GM23338 (cell line): ENCODE measurements around the gene USP32. TPM values are rescaled to one million over a fixed set of nuclear protein-coding genes. Genes with fewer than 3 reads are reported as not detected.

ENCODE experiments used
- ATAC-seq: fragments of 200-7000 bp; cut with Tn5 transposase; 3 replicates; pipeline ENCODE4 v1.9.1; 2020
- DNase-seq: peaks from one replicate; pipeline ENCODE4 v3.0.0-alpha.2; 2015; ENCODE audit warnings: low spot score
- H2AFZ ChIP-seq: fragments of 200-600 bp; sonication (generic); 2 replicates; pipeline ENCODE4 v1.8.0; 2016; ENCODE audit warnings: antibody characterized with exemption, mild to moderate bottlenecking, moderate library complexity
- H3F3A ChIP-seq: fragments of 200-600 bp; sonication (generic); replicated peaks from 2 replicates; pipeline ENCODE4 v1.8.0; 2017; ENCODE audit warnings: antibody characterized with exemption, mixed run types, low read depth
- H3K27ac ChIP-seq: fragments of 200-600 bp; sonication (generic); 2 replicates; pipeline ENCODE4 v1.6.1; 2016; ENCODE audit warnings: low read depth
- H3K27me3 ChIP-seq: fragments of 200-600 bp; sonication (generic); 2 replicates; pipeline ENCODE4 v1.8.0; 2016; ENCODE audit warnings: mild to moderate bottlenecking, mixed run types, moderate library complexity; ENCODE audit not compliant: insufficient read depth
- H3K36me3 ChIP-seq: fragments of 200-600 bp; sonication (generic); 2 replicates; pipeline ENCODE4 v1.8.0; 2016; ENCODE audit warnings: mild to moderate bottlenecking; ENCODE audit not compliant: insufficient read depth
- H3K4me1 ChIP-seq: fragments of 200-600 bp; sonication (generic); 2 replicates; pipeline ENCODE4 v1.8.0; 2016; ENCODE audit warnings: mild to moderate bottlenecking, moderate library complexity; ENCODE audit not compliant: insufficient read depth
- H3K4me2 ChIP-seq: fragments of 200-600 bp; sonication (generic); 2 replicates; pipeline ENCODE4 v1.7.1; 2017; ENCODE audit warnings: mixed run types
- H3K4me3 ChIP-seq: fragments of 200-600 bp; sonication (generic); 2 replicates; pipeline ENCODE4 v1.6.1; 2016; ENCODE audit warnings: mixed run types
- H3K79me2 ChIP-seq: fragments of 200-600 bp; sonication (generic); replicated peaks from 2 replicates; pipeline ENCODE4 v1.8.0; 2017; ENCODE audit warnings: mild to moderate bottlenecking; ENCODE audit not compliant: insufficient read depth
- H3K9me2 ChIP-seq: fragments of 200-600 bp; sonication (generic); 2 replicates; pipeline ENCODE4 v1.8.0; 2017; ENCODE audit not compliant: insufficient read depth
- H4K20me1 ChIP-seq: fragments of 200-600 bp; sonication (generic); replicated peaks from 2 replicates; pipeline ENCODE4 v1.8.0; 2017; ENCODE audit warnings: mild to moderate bottlenecking; ENCODE audit not compliant: insufficient read depth
- H3K27ac Mint-ChIP-seq: 2 replicates; pipeline ENCODE4 v1.8.0; 2020; ENCODE audit warnings: inconsistent platforms, mild to moderate bottlenecking, moderate library complexity, mixed read lengths
- H3K27me3 Mint-ChIP-seq: 3 replicates; pipeline ENCODE4 v1.8.0; 2022; ENCODE audit warnings: low read depth, mild to moderate bottlenecking, moderate library complexity, mixed read lengths, inconsistent platforms; ENCODE audit not compliant: insufficient read depth, poor library complexity
- H3K36me3 Mint-ChIP-seq: 3 replicates; pipeline ENCODE4 v1.8.0; 2021; ENCODE audit warnings: low read depth, mild to moderate bottlenecking, inconsistent platforms, moderate library complexity, mixed read lengths
- H3K4me1 Mint-ChIP-seq: 3 replicates; pipeline ENCODE4 v1.8.0; 2020; ENCODE audit warnings: mild to moderate bottlenecking, inconsistent platforms, mixed read lengths
- H3K4me3 Mint-ChIP-seq: 3 replicates; pipeline ENCODE4 v1.8.0; 2021; ENCODE audit warnings: moderate library complexity, mild to moderate bottlenecking, inconsistent platforms, mixed read lengths
- H3K9me3 Mint-ChIP-seq: 3 replicates; pipeline ENCODE4 v1.8.0; 2020; ENCODE audit warnings: moderate library complexity, mild to moderate bottlenecking, inconsistent platforms, mixed read lengths
- CREB1 ChIP-seq: fragments of 250-450 bp; sonication (Bioruptor Pico); IDR thresholded peaks from 2 replicates; pipeline ENCODE4 v1.5.0; 2020; ENCODE audit warnings: low read depth, mild to moderate bottlenecking, moderate library complexity
- CTCF ChIP-seq, 2 experiments: fragments of 200-600 bp in 1 of 2; sonication (generic) in 1 of 2; conservative IDR thresholded peaks; 2 replicates each; pipeline versions ENCODE4 v1.5.1 to v1.6.1; 2016 to 2017; ENCODE audit warnings: antibody characterized with exemption in 2 of 2, low read depth in 2 of 2, mild to moderate bottlenecking in 2 of 2, moderate library complexity in 1 of 2
- ETS1 ChIP-seq: IDR thresholded peaks from 2 replicates; pipeline ENCODE4 v1.6.1; 2016; ENCODE audit warnings: antibody characterized with exemption
- EZH2 ChIP-seq: fragments of 200-600 bp; sonication (generic); IDR thresholded peaks from one replicate; pipeline ENCODE4 v1.8.0; 2017; ENCODE audit warnings: antibody characterized with exemption, mild to moderate bottlenecking, low read depth; ENCODE audit not compliant: unreplicated experiment
- EZH2phosphoT487 ChIP-seq: fragments of 200-600 bp; sonication (generic); IDR thresholded peaks from one replicate; pipeline ENCODE4 v1.8.1; 2018; ENCODE audit warnings: antibody characterized with exemption; ENCODE audit not compliant: unreplicated experiment
- JUNB ChIP-seq: IDR thresholded peaks from one replicate; pipeline ENCODE4 v1.6.1; 2016; ENCODE audit warnings: antibody characterized with exemption; ENCODE audit not compliant: unreplicated experiment
- NANOG ChIP-seq: IDR thresholded peaks from 2 replicates; pipeline ENCODE4 v1.6.1; 2016; ENCODE audit warnings: antibody characterized with exemption, borderline replicate concordance
- POLR2AphosphoS5 ChIP-seq: IDR thresholded peaks from 2 replicates; pipeline ENCODE4 v1.6.1; 2016; ENCODE audit warnings: antibody characterized with exemption, low read depth
- REST ChIP-seq: IDR thresholded peaks from one replicate; pipeline ENCODE4 v1.6.1; 2018; ENCODE audit warnings: antibody characterized with exemption; ENCODE audit not compliant: unreplicated experiment
- STAT1 ChIP-seq: IDR thresholded peaks from one replicate; pipeline ENCODE4 v1.6.1; 2016; ENCODE audit warnings: antibody characterized with exemption; ENCODE audit not compliant: unreplicated experiment
- ZNF114 ChIP-seq: fragments of 250-450 bp; sonication (Bioruptor Pico); IDR thresholded peaks from 2 replicates; pipeline ENCODE4 v1.5.0; 2020; ENCODE audit warnings: mild to moderate bottlenecking, moderate library complexity
- ZNF331 ChIP-seq: fragments of 250-450 bp; sonication (Bioruptor Pico); IDR thresholded peaks from 2 replicates; pipeline ENCODE4 v1.5.0; 2020; ENCODE audit warnings: low read depth, mild to moderate bottlenecking, moderate library complexity
- ZNF462 ChIP-seq: fragments of 250-450 bp; sonication (Bioruptor Pico); IDR thresholded peaks from 2 replicates; pipeline ENCODE4 v1.5.0; 2020; ENCODE audit warnings: mild to moderate bottlenecking, moderate library complexity
- polyA plus RNA-seq: library from polyadenylated mRNA; unstranded; fragments of >200 nt; fragmentation: Nextera tagmentation; extraction: Ambion mirVana; gene quantifications from 2 replicates; pipeline ENCODE4 v1.2.1, GENCODE V29; 2016
- total RNA-seq: library from RNA; depleted of rRNA; stranded (reverse); fragments of >200 nt; shearing (Covaris generic); gene quantifications from 2 replicates; pipeline ENCODE4 v1.2.3, GENCODE V29; 2014

USP32 gene
- total and polyA plus RNA-seq, 2 experiments from 2014 or later = 43.6 to 129 TPM

- Histone ChIP-seq H3K27ac (no peak overlapping the region), H3K79me2 (no peaks in the 10 kb centered on the region), H3K27me3 (no peaks in the 10 kb centered on the region), H3K9me2 (no peaks in the 10 kb centered on the region), H4K20me1 (no peaks in the 10 kb centered on the region), H3K4me2 (no peak overlapping the region), H3K4me1 (peaks cover 34% of the 10 kb centered on the region), H3K36me3 (no peaks in the 10 kb centered on the region), H3K4me3 (no peak overlapping the region), H2AFZ (no peak overlapping the region), H3F3A (peaks cover 10% of the 10 kb centered on the region)
- Mint-ChIP-seq H3K27ac (no peak overlapping the region), H3K4me3 (no peak overlapping the region), H3K27me3 (peaks cover 38% of the 10 kb centered on the region), H3K36me3 (no peaks in the 10 kb centered on the region), H3K9me3 (no peaks in the 10 kb centered on the region; the same call in 2 of the 3 replicates), H3K4me1 (peaks cover 49% of the 10 kb centered on the region)
- DNase-seq = no peak
- TF ChIP-seq ETS1 (no peak), POLR2AphosphoS5 (no peak), ZNF462 (no peak), REST (no peak), JUNB (no peak), NANOG (no peak), CREB1 (no peak), EZH2 (no peak), CTCF (conservative IDR thresholded peaks at IDR 0.05; ENCODE audit: low read depth in 2 of 2) (no peak), ZNF331 (CRISPR knock-in tag) (no peak), STAT1 (no peak), ZNF114 (CRISPR knock-in tag) (no peak), EZH2phosphoT487 (no peak)
- ATAC-seq = no peak
Observed at GRCh38 chr17:60164697-60165096, 227.2 kb downstream of the USP32 start.
